AG09309 (cell line): Measurements from ENCODE around the gene TAPBP.

Experiments used
- DNase-seq: peaks from one replicate; pipeline ENCODE4 v3.0.0-alpha.2; 2010; ENCODE audit warnings: low read depth
- H3K4me3 ChIP-seq: 2 replicates; pipeline ENCODE4 v1.5.1; 2011; ENCODE audit warnings: mild to moderate bottlenecking, low read depth, low read length, moderate library complexity; ENCODE audit not compliant: control insufficient read depth
- CTCF ChIP-seq: IDR thresholded peaks from 2 replicates; pipeline ENCODE4 v1.5.1; 2011; ENCODE audit warnings: mild to moderate bottlenecking, low read depth, low read length, inconsistent platforms; ENCODE audit not compliant: insufficient read depth, control insufficient read depth; ENCODE audit errors: missing control alignments

The TAPBP gene

GRCh38 chr6:33319939-33320314, 6.0 kb upstream of the TAPBP start:
- DNase-seq: no peak
- H3K4me3 ChIP-seq: peak overlapping the region; percentile 19
- TF ChIP-seq CTCF: no peak

GRCh38 chr6:33318426-33319073, 4.7 kb upstream of the TAPBP start:
- DNase-seq: no peak
- peak overlapping the region; percentile 57 for H3K4me3 ChIP-seq
- no peak for TF ChIP-seq CTCF

- H3K4me3 ChIP-seq: peak within 1 kb of the TSS; percentile 57
- no peak for TF ChIP-seq CTCF
- peak; percentile 97 for DNase-seq
These were observed 4.0 kb upstream of the TAPBP start, which contains the start of gene ZBTB22 for GRCh38 chr6:33317669-33318425. Gene ZBTB22, minus strand, starts transcription at chr6:33317744. Its CDS starts 828 bp downstream, at chr6:33316916.

GRCh38 chr6:33317419-33317668, 3.5 kb upstream of the TAPBP start:
- no peak for TF ChIP-seq CTCF
- H3K4me3 ChIP-seq: peak overlapping the region; percentile 57
- DNase-seq: no peak

DNA sequence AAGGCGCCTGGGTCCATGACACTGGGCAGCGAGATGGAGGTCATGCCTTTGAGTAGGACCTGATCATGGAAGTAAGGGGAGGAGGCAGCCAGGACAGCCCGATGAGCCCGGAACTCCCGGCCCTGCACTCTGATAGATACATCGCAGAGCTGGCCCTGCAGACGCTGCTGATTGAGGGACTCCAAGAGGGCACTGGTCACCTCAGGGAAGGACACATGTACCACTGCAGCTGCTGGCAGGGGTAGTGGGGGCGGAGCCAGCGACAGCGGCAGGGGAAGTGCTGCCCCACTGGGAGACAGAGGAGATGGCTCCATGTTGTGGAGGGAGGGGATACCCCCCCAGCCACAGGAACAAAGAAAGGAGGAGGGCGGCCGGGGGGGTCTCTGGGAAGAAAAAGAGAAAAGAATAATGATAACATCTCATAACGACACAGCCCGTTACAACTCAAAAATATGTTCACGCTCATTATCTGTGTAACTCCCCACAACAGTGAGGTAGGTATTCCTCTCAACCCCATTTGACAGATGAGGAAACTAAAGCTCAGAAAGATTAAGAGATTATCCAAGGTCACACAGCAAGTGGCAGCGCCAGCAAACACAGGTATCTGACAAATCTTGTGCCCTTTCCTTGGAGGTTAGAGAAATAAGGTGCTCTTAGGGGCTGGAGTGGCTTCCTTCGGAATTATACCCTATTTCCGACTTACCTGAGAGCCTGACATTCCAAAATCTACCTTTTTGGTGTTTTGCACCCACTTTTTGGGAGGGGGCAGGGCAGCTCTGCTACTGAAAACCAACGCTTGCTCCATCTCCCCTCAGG, 2.9 kb upstream of the TAPBP start:
- no peak for TF ChIP-seq CTCF
- H3K4me3 ChIP-seq: peak overlapping the region; percentile 57
- no peak for DNase-seq

GRCh38 chr6:33315793-33316602, 2.1 kb upstream of the TAPBP start:
- no peak overlapping the region for H3K4me3 ChIP-seq
- no peak for DNase-seq
- no peak for TF ChIP-seq CTCF
